Testis (tissue), 2 donors: ENCODE measurements around the gene UBAC1.

ENCODE experiments used
- POLR2A ChIP-seq: fragments of 450-650 bp; IDR thresholded peaks from one replicate; pipeline ENCODE4 v1.6.1; 2017; ENCODE audit warnings: antibody characterized with exemption, mild to moderate bottlenecking, moderate library complexity
- TF ChIP-seq, protein P1 (sequence below), 3 experiments: fragments of 450-650 bp in 2 of 3; fragments of 200-600 bp in 1 of 3; sonication (generic) in 1 of 3; IDR thresholded peaks; one replicate each; pipeline ENCODE4 v1.5.1; 2016 to 2019; ENCODE audit warnings: antibody characterized with exemption in 3 of 3, mild to moderate bottlenecking in 2 of 3, moderate library complexity in 1 of 3

GRCh38 chr9:135994501-135995192 lies 33.5 kb upstream of the UBAC1 start:
- TF ChIP-seq, protein P1, sequence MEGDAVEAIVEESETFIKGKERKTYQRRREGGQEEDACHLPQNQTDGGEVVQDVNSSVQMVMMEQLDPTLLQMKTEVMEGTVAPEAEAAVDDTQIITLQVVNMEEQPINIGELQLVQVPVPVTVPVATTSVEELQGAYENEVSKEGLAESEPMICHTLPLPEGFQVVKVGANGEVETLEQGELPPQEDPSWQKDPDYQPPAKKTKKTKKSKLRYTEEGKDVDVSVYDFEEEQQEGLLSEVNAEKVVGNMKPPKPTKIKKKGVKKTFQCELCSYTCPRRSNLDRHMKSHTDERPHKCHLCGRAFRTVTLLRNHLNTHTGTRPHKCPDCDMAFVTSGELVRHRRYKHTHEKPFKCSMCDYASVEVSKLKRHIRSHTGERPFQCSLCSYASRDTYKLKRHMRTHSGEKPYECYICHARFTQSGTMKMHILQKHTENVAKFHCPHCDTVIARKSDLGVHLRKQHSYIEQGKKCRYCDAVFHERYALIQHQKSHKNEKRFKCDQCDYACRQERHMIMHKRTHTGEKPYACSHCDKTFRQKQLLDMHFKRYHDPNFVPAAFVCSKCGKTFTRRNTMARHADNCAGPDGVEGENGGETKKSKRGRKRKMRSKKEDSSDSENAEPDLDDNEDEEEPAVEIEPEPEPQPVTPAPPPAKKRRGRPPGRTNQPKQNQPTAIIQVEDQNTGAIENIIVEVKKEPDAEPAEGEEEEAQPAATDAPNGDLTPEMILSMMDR (IDR thresholded peaks at IDR 0.05) = no peak
- TF ChIP-seq POLR2A = no peak
